GM12891 (cell line): ENCODE measurements around the gene KLHL28.

Source experiments
- DNase-seq: peaks from one replicate; pipeline ENCODE4 v3.0.0; 2011; ENCODE audit warnings: low spot score; ENCODE audit not compliant: insufficient read length
- FAIRE-seq: peaks from 2 replicates; lab custom pipeline; 2011; peaks lifted over from hg19 to GRCh38; lab: Jason Lieb, UNC
- PAX5 ChIP-seq: IDR thresholded peaks from 2 replicates; pipeline ENCODE4 v1.6.1; 2011; ENCODE audit warnings: low read length, moderate library complexity, mild to moderate bottlenecking; ENCODE audit not compliant: insufficient read depth, severe bottlenecking
- POLR2A ChIP-seq: IDR thresholded peaks from 2 replicates; pipeline ENCODE4 v1.6.1; 2011; ENCODE audit warnings: low read depth, low read length, control low read depth
- POLR2AphosphoS5 ChIP-seq: IDR thresholded peaks from 2 replicates; pipeline ENCODE4 v1.6.1; 2011; ENCODE audit warnings: low read depth, low read length, control low read depth
- POU2F2 ChIP-seq: IDR thresholded peaks from 2 replicates; pipeline ENCODE4 v1.6.1; 2011; ENCODE audit warnings: low read depth, mild to moderate bottlenecking, control low read depth, low read length, moderate library complexity
- SPI1 ChIP-seq: IDR thresholded peaks from 2 replicates; pipeline ENCODE4 v1.6.1; 2011; ENCODE audit warnings: low read depth, low read length, control low read depth
- TAF1 ChIP-seq: IDR thresholded peaks from 2 replicates; pipeline ENCODE4 v1.6.1; 2011; ENCODE audit warnings: low read depth, low read length, control low read depth

Gene KLHL28

GRCh38 chr14:44981198-44981597, 19.5 kb upstream of the KLHL28 start:
- DNase-seq (no peak), FAIRE-seq (no peak)
- TF ChIP-seq SPI1 (no peak), POLR2A (no peak), POLR2AphosphoS5 (no peak), PAX5 (no peak), POU2F2 (no peak), TAF1 (no peak)

GRCh38 chr14:44979740-44980356, 18.1 kb upstream of the KLHL28 start:
- DNase-seq (no peak), FAIRE-seq (no peak)

GRCh38 chr14:44979273-44979672, 17.5 kb upstream of the KLHL28 start:
- FAIRE-seq = no peak
- TF ChIP-seq POLR2AphosphoS5 (no peak), POU2F2 (no peak), SPI1 (no peak), PAX5 (no peak), TAF1 (no peak), POLR2A (no peak)
- DNase-seq = no peak

More at GRCh38 chr14:44979740-44980356, 18.1 kb upstream of the KLHL28 start:
- TF ChIP-seq POU2F2 = no peak
- TF ChIP-seq PAX5 = no peak
- TF ChIP-seq POLR2AphosphoS5 = no peak
- TF ChIP-seq POLR2A = no peak
- no peak for TF ChIP-seq SPI1
- no peak for TF ChIP-seq TAF1

GRCh38 chr14:44971459-44971858, 9.7 kb upstream of the KLHL28 start:
- DNase-seq = no peak
- FAIRE-seq = no peak
- TF ChIP-seq POLR2A (no peak), PAX5 (no peak), TAF1 (no peak), POU2F2 (no peak), SPI1 (no peak)

- FAIRE-seq (no peak), DNase-seq (no peak)
- no peak for TF ChIP-seq POLR2AphosphoS5
- TF ChIP-seq PAX5 = no peak
- TF ChIP-seq TAF1 = no peak
- TF ChIP-seq POU2F2 = no peak
- TF ChIP-seq SPI1 = no peak
- no peak for TF ChIP-seq POLR2A
Observed at GRCh38 chr14:44970907-44971306, 9.2 kb upstream of the KLHL28 start.

- peak; percentile 71 for FAIRE-seq
- TF ChIP-seq SPI1 (no peak), POLR2A (no peak), POU2F2 (no peak), POLR2AphosphoS5 (no peak), PAX5 (no peak), TAF1 (no peak)
- no peak for DNase-seq
Observed at GRCh38 chr14:44968714-44969113, 7.0 kb upstream of the KLHL28 start.

GRCh38 chr14:44966601-44967336, 5.0 kb upstream of the KLHL28 start:
- TF ChIP-seq PAX5 (no peak), SPI1 (no peak)
- DNase-seq (no peak), FAIRE-seq (no peak)

GRCh38 chr14:44963775-44964380, 2.1 kb upstream of the KLHL28 start:
- TF ChIP-seq SPI1 (no peak), POLR2A (no peak), POLR2AphosphoS5 (no peak), POU2F2 (no peak), PAX5 (no peak), TAF1 (no peak)
- DNase-seq (no peak), FAIRE-seq (peak; percentile 58)

- no peak for TF ChIP-seq TAF1
- no peak for TF ChIP-seq POLR2A
- no peak for TF ChIP-seq SPI1
- no peak for TF ChIP-seq POU2F2
- TF ChIP-seq POLR2AphosphoS5 = no peak
- TF ChIP-seq PAX5 = no peak
- no peak for FAIRE-seq
- no peak for DNase-seq
Observed at GRCh38 chr14:44963044-44963528, 1.3 kb upstream of the KLHL28 start.
